ENCODE measurements around the gene NARF. TPM values are rescaled to one million over a fixed set of nuclear protein-coding genes. Genes with fewer than 3 reads are reported as not detected.

The NARF gene
- total and polyA plus RNA-seq, 7 donors = 29.4 to 65.8 (median 41.5) TPM

- 92 to 94% methylated on average over 35 of the region's 35 CpGs for WGBS, 2 donors
- no peak for DNase-seq
- no peaks in the 10 kb centered on the region for H3K9me3 ChIP-seq
- intact Hi-C loops (cut with DNase I) = no loop called here
- no peak overlapping the region for H3K4me3 ChIP-seq
- no peak overlapping the region for H3K27ac ChIP-seq
- H3K27me3 ChIP-seq = no peaks in the 10 kb centered on the region
- no peak for TF ChIP-seq CTCF (IDR thresholded peaks at IDR 0.05)
- no peak for TF ChIP-seq POLR2AphosphoS5 (IDR thresholded peaks at IDR 0.05)
- TF ChIP-seq EP300 (IDR thresholded peaks at IDR 0.05) = no peak
- no peak for TF ChIP-seq POLR2A (IDR thresholded peaks at IDR 0.05)
- peaks cover 0 to 16% (median 7%) of the 10 kb centered on the region in 4 donors for H3K4me1 ChIP-seq
- peaks cover 0 to 46% (median 7%) of the 10 kb centered on the region in 4 donors for H3K36me3 ChIP-seq
Measured at GRCh38 chr17:82444284-82444893, 14.2 kb upstream of the NARF start.

DNA sequence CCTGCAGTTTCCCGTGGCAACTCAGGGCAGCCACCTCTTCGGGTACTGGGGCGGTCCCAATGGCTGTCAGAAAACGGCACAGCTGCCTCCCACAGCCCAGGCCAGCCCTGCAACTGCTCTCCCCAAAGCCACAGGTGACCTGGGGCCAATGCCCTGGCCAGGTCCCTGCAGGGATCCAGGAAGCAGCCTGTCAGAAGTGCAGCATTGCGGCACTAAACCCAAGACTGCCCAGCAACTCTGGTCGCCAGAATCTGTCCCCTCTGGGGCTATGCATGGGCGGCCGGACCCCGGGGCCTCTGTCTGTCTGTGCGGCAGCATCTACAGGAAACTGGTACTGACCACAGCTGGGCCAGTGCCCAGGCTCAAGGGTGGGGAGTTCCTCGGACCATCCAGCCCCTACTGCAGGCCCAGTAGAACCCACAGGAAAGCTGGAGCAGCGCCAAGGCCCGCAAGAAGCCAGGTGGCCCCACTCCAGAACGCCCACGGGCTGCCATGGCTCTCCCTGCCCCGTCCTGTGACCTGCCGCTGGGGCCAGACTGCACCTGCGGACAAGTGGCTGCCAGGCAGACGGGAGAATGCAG lies 13.5 kb upstream of the NARF start:
- Histone ChIP-seq H3K4me1 (peaks cover 0 to 21% (median 14%) of the 10 kb centered on the region in 4 donors), H3K36me3 (peaks cover 0 to 46% (median 7%) of the 10 kb centered on the region in 4 donors), H3K27ac (peak overlapping the region in 1 of 4 donors; percentile 21), H3K27me3 (no peaks in the 10 kb centered on the region), H3K4me3 (no peak overlapping the region), H3K9me3 (no peaks in the 10 kb centered on the region)
- no peak for DNase-seq
- TF ChIP-seq CTCF (IDR thresholded peaks at IDR 0.05) = no peak
- no peak for TF ChIP-seq EP300 (IDR thresholded peaks at IDR 0.05)
- TF ChIP-seq POLR2A (IDR thresholded peaks at IDR 0.05) = no peak
- TF ChIP-seq POLR2AphosphoS5 (IDR thresholded peaks at IDR 0.05) = no peak
- intact Hi-C loops (cut with DNase I) = no loop called here
- WGBS, 2 donors = 74 to 79% methylated on average over 19 of the region's 19 CpGs

- 87 to 88% methylated on average over 13 of the region's 13 CpGs for WGBS, 2 donors
- DNase-seq = no peak
- peak overlapping the region in 1 of 4 donors; percentile 21 for H3K27ac ChIP-seq
- intact Hi-C loops (cut with DNase I) = no loop called here
- peaks cover 0 to 24% (median 16%) of the 10 kb centered on the region in 4 donors for H3K4me1 ChIP-seq
- no peaks in the 10 kb centered on the region for H3K27me3 ChIP-seq
- H3K9me3 ChIP-seq = no peaks in the 10 kb centered on the region
- H3K36me3 ChIP-seq = peaks cover 0 to 46% (median 7%) of the 10 kb centered on the region in 4 donors
- TF ChIP-seq POLR2AphosphoS5 (IDR thresholded peaks at IDR 0.05) (no peak), CTCF (IDR thresholded peaks at IDR 0.05) (no peak), POLR2A (IDR thresholded peaks at IDR 0.05) (no peak)
- no peak overlapping the region for H3K4me3 ChIP-seq
Measured at GRCh38 chr17:82445542-82445941, 13.0 kb upstream of the NARF start.

- Histone ChIP-seq H3K36me3 (peaks cover 0 to 46% (median 7%) of the 10 kb centered on the region in 4 donors), H3K27ac (peak overlapping the region in 1 of 4 donors; percentile 21), H3K27me3 (no peaks in the 10 kb centered on the region), H3K4me3 (no peak overlapping the region), H3K4me1 (peaks cover 0 to 26% (median 17%) of the 10 kb centered on the region in 4 donors), H3K9me3 (no peaks in the 10 kb centered on the region)
- DNase-seq = no peak
- intact Hi-C loops (cut with DNase I) = no loop called here
- TF ChIP-seq POLR2A (IDR thresholded peaks at IDR 0.05) = no peak
- TF ChIP-seq EP300 (IDR thresholded peaks at IDR 0.05) = no peak
- TF ChIP-seq CTCF (IDR thresholded peaks at IDR 0.05) = no peak
- no peak for TF ChIP-seq POLR2AphosphoS5 (IDR thresholded peaks at IDR 0.05)
- WGBS, 2 donors = 92 to 93% methylated on average over 15 of the region's 15 CpGs
Measured at GRCh38 chr17:82446124-82446523, 12.4 kb upstream of the NARF start.
